Kidney epithelial cell (primary cell): ENCODE results near the gene CACNB4. TPM values are rescaled to one million over a fixed set of nuclear protein-coding genes. Genes with fewer than 3 reads are reported as not detected.

Source experiments
- DNase-seq: peaks from one replicate; pipeline ENCODE4 v3.0.0-alpha.2; 2010; ENCODE audit warnings: low read depth
- H3K27me3 ChIP-seq: 2 replicates; pipeline ENCODE4 v1.6.0; 2011; ENCODE audit warnings: low read length; ENCODE audit not compliant: control insufficient read depth, insufficient read depth
- H3K36me3 ChIP-seq: 2 replicates; pipeline ENCODE4 v1.5.1; 2011; ENCODE audit warnings: low read length; ENCODE audit not compliant: control insufficient read depth, insufficient read depth
- H3K4me3 ChIP-seq: 2 replicates; pipeline ENCODE4 v1.5.1; 2011; ENCODE audit warnings: low read depth, mild to moderate bottlenecking, control low read depth, low read length
- total RNA-seq: library from RNA; depleted of rRNA; stranded (reverse); fragments of >200 nt; gene quantifications from 2 replicates; pipeline ENCODE4 v1.2.3, GENCODE V29; 2015
- TF ChIP-seq, protein P1 (sequence below): IDR thresholded peaks from 2 replicates; pipeline ENCODE4 v1.5.1; 2011; ENCODE audit warnings: mild to moderate bottlenecking, moderate library complexity, low read length, control low read depth, inconsistent platforms; ENCODE audit not compliant: insufficient read depth, poor library complexity, severe bottlenecking

CACNB4 gene
- total RNA-seq, 1 donor from 2014 or later = 0.79 TPM

DNA sequence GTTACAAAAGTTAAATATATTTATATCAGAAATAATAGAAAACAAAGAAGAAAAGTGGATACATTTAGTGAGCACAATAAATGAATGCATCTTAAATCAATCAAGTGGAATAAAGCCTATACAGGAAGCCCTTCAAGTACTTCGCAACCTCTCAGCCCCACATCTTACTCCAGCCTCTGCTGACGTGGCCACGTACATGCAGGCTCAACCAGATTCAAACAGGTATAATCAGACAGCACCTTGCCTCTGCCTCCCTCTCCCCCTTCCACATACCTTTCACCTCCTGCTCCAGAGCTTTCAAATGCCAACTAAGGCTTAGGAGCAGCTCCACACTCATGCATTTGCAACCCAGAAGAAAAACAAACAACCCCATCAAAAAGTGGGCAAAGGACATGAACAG lies 32.9 kb downstream of the CACNB4 start:
- no peaks in the 10 kb centered on the region for H3K27me3 ChIP-seq
- no peak overlapping the region for H3K4me3 ChIP-seq

DNA sequence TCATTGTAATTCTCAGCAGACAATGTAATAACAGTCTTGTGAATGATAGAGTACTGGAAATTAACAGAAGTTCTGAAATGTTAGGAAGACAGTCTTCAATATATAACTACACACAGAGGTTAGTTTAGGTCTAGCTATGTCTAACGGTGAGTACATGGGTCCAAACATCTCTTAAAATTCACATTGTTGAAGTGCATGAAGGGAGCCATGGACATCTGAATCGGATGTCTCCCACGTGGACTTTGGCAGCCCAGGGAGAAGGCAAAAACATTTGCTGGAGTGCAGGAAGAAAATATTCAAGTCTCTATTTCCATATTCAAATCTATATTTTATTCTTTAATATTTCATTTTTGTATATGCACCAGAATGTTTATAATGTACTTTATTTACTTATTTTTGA lies 34.8 kb downstream of the CACNB4 start:
- no peak for DNase-seq
- H3K27me3 ChIP-seq = no peaks in the 10 kb centered on the region

More for the DNA sequence above, 32.9 kb downstream of the CACNB4 start:
- DNase-seq = no peak
- TF ChIP-seq, protein P1, sequence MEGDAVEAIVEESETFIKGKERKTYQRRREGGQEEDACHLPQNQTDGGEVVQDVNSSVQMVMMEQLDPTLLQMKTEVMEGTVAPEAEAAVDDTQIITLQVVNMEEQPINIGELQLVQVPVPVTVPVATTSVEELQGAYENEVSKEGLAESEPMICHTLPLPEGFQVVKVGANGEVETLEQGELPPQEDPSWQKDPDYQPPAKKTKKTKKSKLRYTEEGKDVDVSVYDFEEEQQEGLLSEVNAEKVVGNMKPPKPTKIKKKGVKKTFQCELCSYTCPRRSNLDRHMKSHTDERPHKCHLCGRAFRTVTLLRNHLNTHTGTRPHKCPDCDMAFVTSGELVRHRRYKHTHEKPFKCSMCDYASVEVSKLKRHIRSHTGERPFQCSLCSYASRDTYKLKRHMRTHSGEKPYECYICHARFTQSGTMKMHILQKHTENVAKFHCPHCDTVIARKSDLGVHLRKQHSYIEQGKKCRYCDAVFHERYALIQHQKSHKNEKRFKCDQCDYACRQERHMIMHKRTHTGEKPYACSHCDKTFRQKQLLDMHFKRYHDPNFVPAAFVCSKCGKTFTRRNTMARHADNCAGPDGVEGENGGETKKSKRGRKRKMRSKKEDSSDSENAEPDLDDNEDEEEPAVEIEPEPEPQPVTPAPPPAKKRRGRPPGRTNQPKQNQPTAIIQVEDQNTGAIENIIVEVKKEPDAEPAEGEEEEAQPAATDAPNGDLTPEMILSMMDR = no peak
- H3K36me3 ChIP-seq = no peaks in the 10 kb centered on the region

DNA sequence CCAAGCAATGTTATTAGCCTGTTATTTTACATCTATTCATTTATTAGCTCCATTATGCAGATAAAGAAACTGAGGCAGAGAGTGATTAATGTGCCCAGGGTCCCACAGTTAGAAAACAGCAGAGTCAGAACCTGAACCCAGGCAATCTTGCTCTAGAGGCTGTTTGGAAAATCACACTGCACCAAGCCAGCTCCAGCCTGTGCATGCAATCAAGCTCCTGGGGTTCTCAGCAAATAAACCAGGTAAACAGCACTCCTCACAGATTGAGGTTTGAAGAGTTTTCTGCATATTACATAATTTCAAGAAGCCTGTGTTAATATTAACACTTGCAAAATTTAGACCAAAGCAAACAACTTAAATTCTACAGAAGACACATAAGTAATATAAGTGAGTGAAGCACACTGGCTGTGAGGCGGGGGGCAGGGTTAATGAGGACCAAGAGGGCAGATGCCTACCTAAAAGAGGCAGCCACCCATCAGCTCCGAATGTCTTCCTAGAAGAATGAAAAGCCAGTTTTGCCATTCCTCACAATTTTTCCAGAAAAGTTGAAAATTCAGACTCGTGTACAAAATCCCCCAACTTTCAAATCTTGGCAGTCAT lies 35.4 kb downstream of the CACNB4 start:
- DNase-seq = no peak
- Histone ChIP-seq H3K4me3 (no peak overlapping the region), H3K27me3 (no peaks in the 10 kb centered on the region), H3K36me3 (no peaks in the 10 kb centered on the region)
- TF ChIP-seq, protein P1 = no peak

More for the DNA sequence above, 34.8 kb downstream of the CACNB4 start:
- Histone ChIP-seq H3K4me3 (no peak overlapping the region), H3K36me3 (no peaks in the 10 kb centered on the region)
- TF ChIP-seq, protein P1 = no peak

DNA sequence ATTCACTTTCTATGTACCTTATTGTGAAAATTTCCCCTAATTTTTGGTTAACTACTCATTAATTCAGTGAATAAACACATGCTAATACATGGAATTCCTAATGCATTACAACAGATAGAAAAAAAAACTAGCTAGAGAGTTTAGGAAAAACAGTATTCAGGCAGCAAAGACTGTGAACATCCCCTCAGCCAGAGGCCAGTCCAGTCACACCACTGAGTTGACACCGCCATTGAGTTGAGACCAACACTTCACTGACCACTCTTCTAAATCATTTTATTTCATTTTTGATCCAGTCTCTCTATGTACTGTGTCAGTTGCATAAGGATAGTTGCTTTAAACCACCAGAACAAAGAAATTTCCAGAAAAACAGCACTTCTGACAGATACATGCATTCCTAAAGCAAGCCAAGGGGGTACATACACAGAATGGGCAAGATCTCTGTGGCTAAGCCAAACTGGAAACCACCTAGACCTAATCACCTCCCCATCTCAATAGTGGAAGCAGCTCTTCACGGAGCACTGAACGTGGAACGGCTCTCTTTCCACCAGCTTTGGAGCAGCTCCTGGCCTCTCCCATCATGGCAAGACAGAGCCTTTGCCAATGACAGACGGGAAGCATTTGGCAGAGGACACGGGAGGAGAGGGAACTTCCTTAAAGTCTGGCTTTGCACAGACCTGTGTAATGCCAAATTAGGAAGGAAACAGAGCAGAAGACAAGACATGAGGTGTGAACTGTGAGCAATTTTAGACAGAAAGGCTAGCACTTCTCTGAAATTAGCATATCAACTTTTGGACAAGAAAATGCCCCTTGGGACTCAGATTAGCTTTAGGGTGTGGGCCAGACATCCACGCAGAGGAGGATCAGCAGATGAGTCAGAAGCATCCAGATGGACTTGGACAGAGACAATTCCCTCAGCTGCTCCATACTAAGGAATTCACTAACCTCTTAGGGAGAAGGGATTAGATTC lies 36.4 kb downstream of the CACNB4 start:
- Histone ChIP-seq H3K4me3 (no peak overlapping the region), H3K36me3 (no peaks in the 10 kb centered on the region), H3K27me3 (no peaks in the 10 kb centered on the region)
- TF ChIP-seq, protein P1 = no peak
- no peak for DNase-seq

DNA sequence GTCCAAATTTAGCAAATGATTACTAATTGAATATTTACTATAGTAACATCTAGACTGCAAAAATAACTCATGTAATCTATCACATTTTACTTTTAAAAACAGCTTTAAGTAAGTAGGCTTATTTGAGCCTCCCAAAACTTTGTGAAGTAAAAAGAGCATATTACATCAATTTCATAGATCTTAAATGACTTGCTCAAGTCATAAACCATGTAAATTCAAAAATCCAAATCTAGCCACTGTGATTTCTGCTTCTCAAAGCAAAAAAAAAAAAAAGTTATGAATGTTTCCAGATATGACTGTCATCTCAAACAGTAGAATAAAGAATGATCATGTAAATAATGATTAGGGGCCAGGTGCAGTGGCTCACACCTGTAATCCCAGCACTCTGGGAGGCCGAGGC lies 37.5 kb downstream of the CACNB4 start:
- no peak for DNase-seq
- Histone ChIP-seq H3K27me3 (no peaks in the 10 kb centered on the region), H3K36me3 (no peaks in the 10 kb centered on the region), H3K4me3 (no peak overlapping the region)
- TF ChIP-seq, protein P1 = no peak
